Measurements from ENCODE around the gene PLCL1. TPM values are rescaled to one million over a fixed set of nuclear protein-coding genes. Genes with fewer than 3 reads are reported as not detected.

PLCL1 gene
- total RNA-seq, 1 donor from 2014 or later: 14.3 TPM

DNA sequence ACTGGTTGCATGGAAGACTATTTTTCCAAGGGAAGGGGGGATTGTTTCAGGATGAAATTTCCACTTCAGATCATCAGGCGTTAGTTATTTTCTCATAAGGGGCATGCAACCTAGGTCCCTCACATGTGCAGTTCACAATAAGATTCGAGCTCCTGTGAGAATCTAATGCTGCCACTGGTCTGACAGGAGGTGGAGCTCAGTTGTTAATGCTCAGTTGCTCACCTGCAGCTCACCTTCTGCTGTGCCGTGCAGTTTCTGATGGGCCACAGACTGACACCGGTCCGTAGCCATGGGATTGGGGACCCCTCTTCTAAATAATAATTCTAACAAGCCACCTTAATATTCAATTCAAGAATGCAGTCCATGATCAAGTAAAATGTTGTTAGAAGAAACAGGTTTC lies 34.9 kb downstream of the PLCL1 start:
- no peaks in the 10 kb centered on the region for H3K36me3 ChIP-seq
- DNase-seq (ENCODE audit: low spot score in 2 of 2): no peak
- no peaks in the 10 kb centered on the region for H3K9me3 ChIP-seq
- no peak overlapping the region for H3K27ac ChIP-seq
- peaks cover 0 to 9% of the 10 kb centered on the region in 2 donors for H3K4me1 ChIP-seq
- TF ChIP-seq, protein P1, sequence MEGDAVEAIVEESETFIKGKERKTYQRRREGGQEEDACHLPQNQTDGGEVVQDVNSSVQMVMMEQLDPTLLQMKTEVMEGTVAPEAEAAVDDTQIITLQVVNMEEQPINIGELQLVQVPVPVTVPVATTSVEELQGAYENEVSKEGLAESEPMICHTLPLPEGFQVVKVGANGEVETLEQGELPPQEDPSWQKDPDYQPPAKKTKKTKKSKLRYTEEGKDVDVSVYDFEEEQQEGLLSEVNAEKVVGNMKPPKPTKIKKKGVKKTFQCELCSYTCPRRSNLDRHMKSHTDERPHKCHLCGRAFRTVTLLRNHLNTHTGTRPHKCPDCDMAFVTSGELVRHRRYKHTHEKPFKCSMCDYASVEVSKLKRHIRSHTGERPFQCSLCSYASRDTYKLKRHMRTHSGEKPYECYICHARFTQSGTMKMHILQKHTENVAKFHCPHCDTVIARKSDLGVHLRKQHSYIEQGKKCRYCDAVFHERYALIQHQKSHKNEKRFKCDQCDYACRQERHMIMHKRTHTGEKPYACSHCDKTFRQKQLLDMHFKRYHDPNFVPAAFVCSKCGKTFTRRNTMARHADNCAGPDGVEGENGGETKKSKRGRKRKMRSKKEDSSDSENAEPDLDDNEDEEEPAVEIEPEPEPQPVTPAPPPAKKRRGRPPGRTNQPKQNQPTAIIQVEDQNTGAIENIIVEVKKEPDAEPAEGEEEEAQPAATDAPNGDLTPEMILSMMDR (IDR thresholded peaks at IDR 0.05): no peak
- H3K4me3 ChIP-seq: no peak overlapping the region
- no peaks in the 10 kb centered on the region for H3K27me3 ChIP-seq
- intact Hi-C loops (cut with DNase I): no loop called here

GRCh38 chr2:197839856-197840255 lies 35.5 kb downstream of the PLCL1 start:
- H3K36me3 ChIP-seq: no peaks in the 10 kb centered on the region
- H3K4me1 ChIP-seq: peaks cover 0 to 9% of the 10 kb centered on the region in 2 donors
- intact Hi-C loops (cut with DNase I): no loop called here
- no peak overlapping the region for H3K4me3 ChIP-seq
- no peaks in the 10 kb centered on the region for H3K9me3 ChIP-seq
- DNase-seq (ENCODE audit: low spot score in 2 of 2): no peak
- TF ChIP-seq, protein P1 (IDR thresholded peaks at IDR 0.05): no peak
- H3K27me3 ChIP-seq: no peaks in the 10 kb centered on the region
- no peak overlapping the region for H3K27ac ChIP-seq

- peaks cover 3 to 4% of the 10 kb centered on the region in 2 donors for H3K4me1 ChIP-seq
- intact Hi-C loops (cut with DNase I): no loop called here
- TF ChIP-seq, protein P1 (IDR thresholded peaks at IDR 0.05): no peak
Observed at GRCh38 chr2:197846128-197846527, 41.7 kb downstream of the PLCL1 start.

GRCh38 chr2:197846777-197847176 lies 42.4 kb downstream of the PLCL1 start:
- Histone ChIP-seq H3K27ac (no peak overlapping the region), H3K36me3 (no peaks in the 10 kb centered on the region), H3K4me1 (peaks cover 3 to 4% of the 10 kb centered on the region in 2 donors), H3K4me3 (no peak overlapping the region), H3K9me3 (no peaks in the 10 kb centered on the region), H3K27me3 (no peaks in the 10 kb centered on the region)
- DNase-seq (ENCODE audit: low spot score in 2 of 2): no peak
- intact Hi-C loops (cut with DNase I): no loop called here
- TF ChIP-seq, protein P1 (IDR thresholded peaks at IDR 0.05): no peak

More at GRCh38 chr2:197846128-197846527, 41.7 kb downstream of the PLCL1 start:
- no peak for DNase-seq (ENCODE audit: low spot score in 2 of 2)
- no peak overlapping the region for H3K4me3 ChIP-seq
- no peaks in the 10 kb centered on the region for H3K27me3 ChIP-seq
- no peaks in the 10 kb centered on the region for H3K36me3 ChIP-seq
- H3K9me3 ChIP-seq: no peaks in the 10 kb centered on the region
- no peak overlapping the region for H3K27ac ChIP-seq

GRCh38 chr2:197847651-197848401 lies 43.4 kb downstream of the PLCL1 start:
- TF ChIP-seq, protein P1 (IDR thresholded peaks at IDR 0.05): no peak
- Histone ChIP-seq H3K4me1 (peaks cover 4 to 5% of the 10 kb centered on the region in 2 donors), H3K27me3 (no peaks in the 10 kb centered on the region), H3K4me3 (no peak overlapping the region), H3K27ac (no peak overlapping the region), H3K9me3 (no peaks in the 10 kb centered on the region), H3K36me3 (no peaks in the 10 kb centered on the region)
- no peak for DNase-seq (ENCODE audit: low spot score in 2 of 2)
- intact Hi-C loops (cut with DNase I): no loop called here
